Measurements from ENCODE around the gene CBLN3.
A peak's percentile ranks its signal among the peaks of the same experiment; 100 is the strongest.

The CBLN3 gene

GRCh38 chr14:24399999-24400718 is 29.3 kb downstream of the CBLN3 start:
- DNase-seq (ENCODE audit: low read depth in 2 of 2): no peak
- no peak for TF ChIP-seq CTCF (IDR thresholded peaks at IDR 0.05; ENCODE audit: low read depth, low read length)
- H3K4me3 ChIP-seq (replicated peaks in 1 of 2; ENCODE audit: low read depth in 2 of 2, low read length in 2 of 2): peak overlapping the region; percentile 62 to 68

- DNase-seq (ENCODE audit: low read depth in 2 of 2): no peak
- peak overlapping the region; percentile 62 to 68 for H3K4me3 ChIP-seq (replicated peaks in 1 of 2; ENCODE audit: low read depth in 2 of 2, low read length in 2 of 2)
- no peak for TF ChIP-seq CTCF (IDR thresholded peaks at IDR 0.05; ENCODE audit: low read depth, low read length)
These were observed 30.0 kb downstream of the CBLN3 start for GRCh38 chr14:24399447-24399822.

- peak within 1 kb of the TSS; percentile 62 to 68 for H3K4me3 ChIP-seq (replicated peaks in 1 of 2; ENCODE audit: low read depth in 2 of 2, low read length in 2 of 2)
- peak in 1 of 2 donors; percentile 80 for DNase-seq (ENCODE audit: low read depth in 2 of 2)
- no peak for TF ChIP-seq CTCF (IDR thresholded peaks at IDR 0.05; ENCODE audit: low read depth, low read length)
These were observed 30.6 kb downstream of the CBLN3 start, which contains the start of gene NYNRIN for GRCh38 chr14:24398653-24399446. Gene NYNRIN, plus strand, starts transcription at chr14:24399003. Its CDS starts 244 bp downstream, at chr14:24399247.

GRCh38 chr14:24398293-24398652 is 31.2 kb downstream of the CBLN3 start:
- TF ChIP-seq CTCF (IDR thresholded peaks at IDR 0.05; ENCODE audit: low read depth, low read length): no peak
- H3K4me3 ChIP-seq (replicated peaks in 1 of 2; ENCODE audit: low read depth in 2 of 2, low read length in 2 of 2): peak overlapping the region in 1 of 2 donors; percentile 68
- DNase-seq (ENCODE audit: low read depth in 2 of 2): peak in 1 of 2 donors; percentile 78

- TF ChIP-seq CTCF (IDR thresholded peaks at IDR 0.05; ENCODE audit: low read depth, low read length): no peak
- no peak for DNase-seq (ENCODE audit: low read depth in 2 of 2)
- no peak overlapping the region for H3K4me3 ChIP-seq (replicated peaks in 1 of 2; ENCODE audit: low read depth in 2 of 2, low read length in 2 of 2)
These were observed 31.7 kb downstream of the CBLN3 start for GRCh38 chr14:24397639-24398292.

GRCh38 chr14:24395609-24396582 is 33.6 kb downstream of the CBLN3 start:
- H3K4me3 ChIP-seq (replicated peaks in 1 of 2; ENCODE audit: low read depth in 2 of 2, low read length in 2 of 2): no peak overlapping the region
- DNase-seq (ENCODE audit: low read depth in 2 of 2): peak in 1 of 2 donors; percentile 21
- TF ChIP-seq CTCF (IDR thresholded peaks at IDR 0.05; ENCODE audit: low read depth, low read length): no peak

Data from cardiac fibroblast (primary cell).